Left lobe of liver (tissue), 2 donors: Measurements from ENCODE around the gene FBXL22. TPM values are rescaled to one million over a fixed set of nuclear protein-coding genes. Genes with fewer than 3 reads are reported as not detected.
"Not testable (repeated sequence)": the region's sequence is repeated elsewhere in the genome, so short reads cannot be mapped to it uniquely, and the experiment has no call there.

Source experiments
- ATAC-seq: fragments of 200-7000 bp; cut with Tn5 transposase; one replicate; pipeline ENCODE4 v1.9.1; 2020; ENCODE audit warnings: mild to moderate bottlenecking, moderate library complexity
- DNase-seq: peaks from one replicate; pipeline ENCODE4 v3.0.0-alpha.2; 2020; ENCODE audit warnings: low spot score
- total RNA-seq: library from RNA; stranded (reverse); gene quantifications from one replicate; pipeline ENCODE4 v1.2.1, GENCODE V29; 2021
- donor health status: DM: no; HTN: no; CAD: no; lungs with moderate emphysema.
- donor health status: DM: no; HTN: yes; CAD: no.

The FBXL22 gene
- total RNA-seq, 1 donor from 2014 or later = 0.53 TPM

DNA sequence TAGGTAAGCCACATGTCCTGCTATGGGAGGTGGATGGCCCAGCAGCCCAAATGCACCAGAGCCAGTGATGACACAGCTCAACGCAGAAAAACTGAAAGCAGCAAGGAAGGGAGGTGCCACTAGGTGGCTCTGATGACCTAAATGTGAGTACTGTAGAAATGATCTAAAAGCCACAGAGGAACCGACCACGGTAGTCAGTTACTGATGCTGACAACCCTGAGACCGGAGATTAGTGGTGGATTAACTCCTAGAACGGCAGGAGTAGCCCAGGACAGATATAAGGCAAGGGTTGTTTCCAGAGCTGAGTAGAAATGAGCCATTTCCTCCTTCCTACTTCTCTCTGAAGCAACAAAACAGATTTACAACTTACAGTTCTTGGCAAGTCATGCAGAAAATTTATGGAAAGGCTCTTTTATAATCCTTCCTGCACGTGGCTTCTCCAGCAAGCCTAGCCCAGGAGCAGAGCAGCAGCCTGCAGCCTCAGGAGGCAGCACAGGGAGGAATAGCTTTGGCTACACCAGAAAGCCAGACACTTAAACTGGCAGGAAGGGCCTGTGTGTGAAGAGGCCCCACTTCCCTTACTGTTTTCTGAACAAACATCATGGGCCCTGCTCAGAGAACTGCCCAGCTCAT, 13.1 kb downstream of the FBXL22 start:
- DNase-seq = no peak
- peak; percentile 91 for ATAC-seq

DNA sequence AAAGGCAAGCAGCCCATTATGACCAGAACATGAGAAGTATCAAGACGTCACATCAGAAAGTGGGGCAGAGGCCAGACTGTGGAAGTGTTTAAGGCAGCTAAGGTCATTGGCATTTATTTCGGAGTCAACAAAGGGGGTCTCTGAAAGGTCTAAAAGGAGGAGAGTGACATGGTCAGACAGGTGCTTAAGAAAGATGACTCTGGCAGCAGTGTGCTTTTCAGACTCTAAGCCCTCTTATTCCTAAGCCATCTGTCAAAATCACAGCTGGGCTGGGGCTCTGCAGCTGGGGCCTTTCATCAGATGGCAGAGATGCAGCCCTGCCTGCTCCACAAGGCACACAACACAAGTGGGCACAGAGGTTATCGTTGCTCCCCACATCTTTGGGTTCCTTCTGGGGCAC, 14.0 kb downstream of the FBXL22 start:
- DNase-seq = no peak
- ATAC-seq = no peak

DNA sequence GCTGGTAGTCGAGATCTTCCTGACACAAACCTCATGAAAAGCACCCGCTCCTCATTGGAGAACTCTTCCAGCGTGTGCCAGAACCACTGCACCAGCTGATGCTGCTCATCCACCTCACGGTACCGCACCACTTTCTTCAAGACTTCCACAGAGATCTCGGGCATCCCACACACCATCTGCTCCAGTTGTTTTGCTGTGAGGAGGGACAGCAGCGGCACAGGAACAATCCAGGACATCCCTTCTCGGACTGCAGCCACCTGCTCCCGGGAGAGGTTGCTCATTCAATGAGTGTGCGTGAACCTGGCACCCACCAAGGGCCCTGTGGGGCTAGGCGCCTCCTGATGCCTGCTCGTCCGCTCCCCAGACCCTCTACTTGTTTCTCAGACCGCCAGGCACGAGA, 15.1 kb downstream of the FBXL22 start:
- ATAC-seq = no peak
- DNase-seq = no peak

DNA sequence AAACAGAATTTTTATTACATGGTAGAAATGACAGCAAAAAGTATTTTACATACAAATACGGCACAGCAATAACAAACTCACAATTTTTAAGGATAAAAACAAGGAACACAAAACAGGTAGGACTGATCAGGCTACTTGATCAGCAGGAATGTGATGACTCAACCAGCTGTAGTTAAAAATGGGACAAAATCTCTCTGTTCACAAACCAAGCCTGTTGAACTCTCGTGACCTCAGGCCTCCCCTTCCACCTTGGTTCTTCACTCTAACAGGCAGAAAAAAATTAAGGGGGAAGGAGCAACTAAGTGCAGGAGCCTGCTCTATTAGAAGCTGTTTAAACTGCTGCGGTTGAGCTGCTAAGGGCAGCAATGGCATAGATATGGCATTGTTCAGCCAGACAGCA, 18.7 kb downstream of the FBXL22 start:
- no peak for DNase-seq

DNA sequence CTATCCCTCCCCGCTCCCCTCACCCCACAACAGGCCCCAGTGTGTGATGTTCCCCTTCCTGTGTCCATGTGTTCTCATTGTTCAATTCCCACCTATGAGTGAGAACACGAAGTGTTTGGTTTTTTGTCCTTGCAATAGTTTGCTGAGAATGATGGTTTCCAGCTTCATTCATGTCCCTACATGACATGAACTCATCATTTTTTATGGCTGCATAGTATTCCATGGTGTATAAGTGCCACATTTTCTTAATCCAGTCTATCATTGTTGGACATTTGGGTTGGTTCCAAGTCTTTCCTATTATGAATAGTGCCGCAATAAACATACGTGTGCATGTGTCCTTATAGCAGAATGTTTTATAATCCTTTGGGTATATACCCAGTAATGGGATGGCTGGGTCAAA, 20.0 kb downstream of the FBXL22 start:
- not testable (repeated sequence) for DNase-seq, ATAC-seq

More for the DNA sequence above, 18.7 kb downstream of the FBXL22 start:
- ATAC-seq = no peak

DNA sequence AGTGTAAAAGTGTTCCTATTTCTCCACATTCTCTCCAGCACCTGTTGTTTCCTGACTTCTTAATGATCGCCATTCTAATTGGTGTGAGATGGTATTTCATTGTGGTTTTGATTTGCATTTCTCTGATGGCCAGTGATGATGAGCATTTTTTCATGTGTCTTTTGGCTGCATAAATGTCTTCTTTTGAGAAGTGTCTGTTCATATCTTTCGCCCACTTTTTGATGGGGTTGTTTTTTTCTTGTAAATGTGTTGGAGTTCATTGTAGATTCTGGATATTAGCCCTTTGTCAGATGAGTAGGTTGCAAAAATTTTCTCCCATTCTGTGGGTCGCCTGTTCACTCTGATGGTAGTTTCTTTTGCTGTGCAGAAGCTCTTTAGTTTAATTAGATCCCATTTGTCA, 20.4 kb downstream of the FBXL22 start:
- ATAC-seq, DNase-seq: not testable (repeated sequence)

DNA sequence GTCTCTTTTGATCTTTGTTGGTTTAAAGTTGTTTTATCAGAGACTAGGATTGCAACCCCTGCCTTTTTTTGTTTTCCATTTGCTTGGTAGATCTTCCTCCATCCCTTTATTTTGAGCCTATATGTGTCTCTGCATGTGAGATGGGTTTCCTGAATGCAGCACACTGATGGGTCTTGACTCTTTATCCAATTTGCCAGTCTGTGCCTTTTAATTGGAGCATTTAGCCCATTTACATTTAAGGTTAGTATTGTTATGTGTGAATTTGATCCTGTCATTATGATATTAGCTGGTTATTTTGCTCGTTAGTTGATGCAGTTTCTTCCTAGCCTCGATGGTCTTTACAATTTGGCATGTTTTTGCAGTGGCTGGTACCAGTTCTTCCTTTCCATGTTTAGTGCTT, 23.6 kb downstream of the FBXL22 start:
- not testable (repeated sequence) for ATAC-seq, DNase-seq

DNA sequence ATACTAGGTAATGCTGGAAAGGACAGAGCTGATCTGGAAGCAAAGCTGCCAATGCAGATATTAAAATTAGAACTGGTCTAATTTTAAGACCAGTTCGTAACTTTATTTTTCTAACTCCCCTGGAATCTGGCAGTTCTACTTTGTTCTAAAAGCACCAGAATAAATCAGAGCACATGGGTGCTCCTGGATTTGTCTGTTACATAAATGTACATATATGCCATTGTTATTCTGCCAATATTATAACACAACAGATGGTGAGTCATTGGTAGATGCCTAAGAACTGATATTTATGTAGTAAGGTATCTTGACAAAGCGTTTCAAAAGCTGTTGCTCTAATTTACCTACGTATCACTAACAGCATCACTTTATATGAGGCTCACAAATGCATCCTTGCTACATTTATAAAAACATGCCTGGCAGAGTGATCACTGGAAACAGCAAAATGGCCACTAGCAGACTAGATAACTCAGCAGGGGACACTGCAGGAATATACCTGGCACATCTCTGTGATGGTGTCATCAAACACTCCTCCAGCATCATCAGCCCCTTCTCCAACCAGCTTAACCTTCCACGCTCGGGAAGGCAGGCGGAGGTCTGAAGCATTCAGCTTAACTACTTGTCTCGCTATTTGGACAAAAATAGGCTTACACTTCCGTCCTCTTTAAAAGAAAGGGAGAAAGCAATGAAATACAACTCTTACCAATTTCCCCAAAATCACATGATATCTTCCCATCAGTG, 26.2 kb downstream of the FBXL22 start:
- DNase-seq (no peak), ATAC-seq (no peak)

DNA sequence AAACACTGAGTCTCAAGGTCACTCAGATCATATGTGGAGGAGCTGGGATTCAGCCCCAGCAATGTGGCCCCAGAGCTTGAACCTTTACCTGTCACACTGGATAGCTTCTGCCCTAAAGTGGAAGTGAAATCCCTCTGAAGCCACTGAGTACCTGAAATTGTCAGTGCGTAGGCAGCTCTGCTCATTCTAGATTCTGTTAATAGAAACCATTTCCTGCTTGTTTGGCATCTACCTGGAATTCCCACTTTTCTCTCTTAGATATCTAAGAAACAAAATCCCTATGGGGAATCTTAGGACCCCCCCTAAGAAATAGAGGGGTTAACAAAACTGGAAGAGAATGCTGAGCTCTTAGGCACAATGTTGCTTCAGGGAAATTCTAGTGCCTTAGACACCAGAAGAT, 29.8 kb downstream of the FBXL22 start:
- DNase-seq = no peak
- no peak for ATAC-seq

DNA sequence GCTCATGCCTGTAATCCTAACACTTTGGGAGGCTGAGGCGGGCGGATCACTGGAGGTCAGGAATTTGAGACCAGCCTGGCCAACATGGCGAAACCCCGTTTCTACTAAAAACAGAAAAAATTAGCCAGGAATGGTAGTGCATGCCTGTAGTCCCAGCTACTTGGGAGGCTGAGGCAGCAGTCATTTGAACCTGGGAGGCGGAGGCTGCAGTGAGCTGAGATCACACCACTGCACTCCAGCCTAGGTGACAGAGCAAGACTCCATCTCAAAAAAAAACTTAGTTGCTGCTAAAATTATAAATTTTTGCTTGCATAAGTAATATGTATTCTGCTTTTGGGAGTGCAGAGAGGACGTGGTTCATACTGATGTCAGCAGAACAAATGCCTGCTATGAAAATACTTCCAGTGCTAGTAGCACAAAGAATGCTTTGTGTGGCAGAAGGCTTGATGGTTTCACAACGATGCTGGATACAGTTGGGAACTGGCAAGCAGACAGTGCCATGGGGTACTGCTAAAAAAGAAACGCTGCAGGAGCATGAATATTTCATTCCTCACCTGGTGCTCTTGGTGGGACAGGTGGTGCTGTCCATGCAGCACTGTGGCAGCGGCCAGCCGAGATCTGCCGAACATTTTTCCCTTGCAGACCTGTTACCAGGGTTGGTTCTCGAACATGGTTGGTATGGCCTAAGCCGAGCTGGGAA, 31.1 kb downstream of the FBXL22 start:
- ATAC-seq (no peak), DNase-seq (no peak)

DNA sequence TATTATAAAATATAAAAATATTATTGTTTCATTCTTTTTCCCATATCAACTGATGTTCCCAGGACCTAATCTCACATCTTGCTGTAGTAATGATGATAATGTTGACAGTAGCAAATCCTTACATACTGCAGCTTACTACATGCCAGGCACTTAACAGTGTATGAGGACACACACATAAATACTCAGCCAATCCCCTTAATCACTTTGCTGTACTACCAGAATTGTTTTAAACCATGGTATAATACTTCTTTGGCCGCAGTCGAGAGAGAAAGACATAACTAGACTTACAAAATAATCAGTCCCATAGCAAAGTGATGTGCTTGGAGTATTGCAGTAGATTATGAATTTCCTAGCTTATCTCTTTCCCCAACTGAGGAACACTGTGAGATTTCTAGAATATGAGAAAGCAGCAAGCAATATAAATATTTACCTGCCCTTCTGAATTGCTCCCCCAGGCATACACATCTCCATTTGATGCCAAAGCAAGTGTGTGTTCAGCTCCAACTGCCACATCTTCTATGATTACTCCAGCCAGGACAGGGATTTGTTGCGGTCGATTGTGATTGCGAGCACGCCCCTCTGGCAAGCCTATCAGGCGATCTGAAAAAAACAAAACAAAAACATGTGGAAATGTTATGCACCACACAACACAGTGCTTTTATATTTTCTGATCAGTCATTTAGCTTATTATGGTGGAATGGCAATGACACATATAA, 33.0 kb downstream of the FBXL22 start:
- ATAC-seq (no peak), DNase-seq (no peak)

DNA sequence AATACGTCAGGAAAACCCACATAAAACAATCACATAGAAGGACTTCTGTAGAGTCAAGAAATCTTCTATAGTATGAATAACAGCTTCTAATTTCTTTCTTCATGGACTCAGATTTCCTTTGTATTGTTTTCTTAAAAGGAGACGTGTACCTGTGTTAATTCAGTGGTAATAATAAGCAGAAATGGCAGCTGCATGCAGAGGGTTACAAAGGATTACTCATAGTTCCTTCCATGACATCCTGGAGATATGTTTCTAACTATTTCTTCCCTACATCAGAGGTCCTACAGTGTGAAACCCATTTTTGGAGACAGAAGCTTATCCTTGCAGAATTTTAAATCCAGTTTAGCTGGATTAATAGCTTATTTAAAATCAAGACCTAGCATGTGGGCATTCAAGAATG, 36.1 kb downstream of the FBXL22 start:
- ATAC-seq = no peak
- DNase-seq = no peak

DNA sequence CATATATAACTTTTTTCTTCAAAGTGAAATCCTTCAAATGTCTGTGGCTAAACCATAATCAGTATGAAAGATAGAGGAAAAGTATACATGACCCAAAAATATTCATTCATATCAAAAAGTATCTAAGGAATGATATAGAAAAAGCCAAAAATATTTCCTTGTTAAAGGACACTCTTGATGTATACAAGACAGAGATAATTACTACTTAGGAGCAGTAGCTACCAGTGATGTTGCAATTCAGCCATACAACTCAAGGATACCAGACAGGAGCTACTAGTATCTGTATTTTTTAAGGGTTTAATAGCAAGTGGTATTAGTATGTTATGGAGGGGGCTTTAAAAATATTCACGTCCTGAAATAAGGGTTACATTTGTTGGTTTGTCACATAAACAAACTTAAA, 37.0 kb downstream of the FBXL22 start:
- no peak for ATAC-seq

DNA sequence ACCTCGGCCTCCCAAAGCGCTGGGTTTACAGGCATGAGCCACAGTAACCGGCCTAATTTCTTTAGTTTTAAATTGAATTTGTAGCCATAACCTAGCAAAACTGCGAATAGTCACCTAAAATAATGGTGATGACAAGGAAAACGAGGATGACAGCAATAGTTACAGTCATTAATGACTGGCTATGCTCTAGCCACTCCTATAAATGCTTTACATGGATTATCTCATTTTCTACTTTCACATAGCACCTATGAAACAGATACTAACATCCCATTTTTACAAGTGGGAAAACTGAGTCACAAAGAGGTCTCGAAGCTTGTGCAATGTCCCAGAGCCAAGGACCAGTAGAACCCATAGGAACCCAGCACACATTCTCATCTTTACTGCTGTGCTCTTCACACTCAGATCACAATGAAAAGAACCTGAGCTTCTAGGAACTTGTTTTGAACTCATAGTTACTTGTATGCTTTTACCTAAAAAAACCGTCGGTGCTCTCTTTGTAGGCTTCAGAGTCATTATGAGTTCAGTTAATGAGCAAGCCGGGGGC, 39.4 kb downstream of the FBXL22 start:
- no peak for DNase-seq
- no peak for ATAC-seq

More for the DNA sequence above, 37.0 kb downstream of the FBXL22 start:
- no peak for DNase-seq

DNA sequence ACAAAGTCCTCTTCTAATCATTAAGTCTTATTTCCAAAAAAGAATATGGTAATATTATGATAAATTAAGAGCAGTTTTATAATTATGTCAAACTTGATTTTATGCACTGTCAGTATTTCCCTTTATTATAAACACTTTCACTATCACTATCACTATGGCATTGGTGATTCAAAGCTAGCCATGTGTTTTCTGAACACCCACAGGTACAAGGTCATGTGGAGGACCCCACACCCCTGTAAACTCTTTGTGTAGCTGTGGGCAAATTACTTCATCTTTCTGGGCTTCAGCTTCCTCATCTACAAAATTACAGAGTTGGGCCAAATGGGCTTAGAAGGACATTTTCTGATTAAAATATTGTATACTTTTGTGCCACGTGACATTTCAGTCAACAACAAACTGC, 41.7 kb downstream of the FBXL22 start:
- ATAC-seq (no peak), DNase-seq (no peak)

DNA sequence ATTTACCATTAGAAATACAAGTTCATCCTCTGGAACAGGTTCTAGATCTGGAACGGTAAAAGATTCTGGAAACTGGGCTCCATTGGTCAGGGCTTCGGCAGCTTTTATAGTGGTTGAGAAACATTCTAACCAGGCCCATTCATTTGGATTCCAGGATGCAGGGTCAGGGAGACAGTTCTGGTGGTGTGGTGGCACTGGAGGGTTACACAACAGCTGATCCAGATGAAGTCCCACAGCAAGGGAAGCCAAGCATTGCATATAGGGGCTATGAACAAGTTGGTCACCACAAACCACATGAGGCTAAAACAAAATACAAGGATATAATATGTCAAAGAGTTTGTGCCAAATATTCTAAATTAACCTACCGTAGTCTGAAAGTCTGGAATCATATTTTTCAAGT, 43.0 kb downstream of the FBXL22 start:
- DNase-seq (no peak), ATAC-seq (no peak)

Other genes starting within 250 kb of the FBXL22 start
- 0.28 TPM for gene CA12, start 215.5 kb upstream of the FBXL22 start, total RNA-seq
- gene USP3, start 92.8 kb upstream of the FBXL22 start, total RNA-seq = 22.0 TPM
- gene HERC1, start 236.6 kb downstream of the FBXL22 start, total RNA-seq = 40.6 TPM